ENCODE measurements around the gene TBC1D25.
A peak's percentile ranks its signal among the peaks of the same experiment; 100 is the strongest.

TBC1D25 gene

DNA sequence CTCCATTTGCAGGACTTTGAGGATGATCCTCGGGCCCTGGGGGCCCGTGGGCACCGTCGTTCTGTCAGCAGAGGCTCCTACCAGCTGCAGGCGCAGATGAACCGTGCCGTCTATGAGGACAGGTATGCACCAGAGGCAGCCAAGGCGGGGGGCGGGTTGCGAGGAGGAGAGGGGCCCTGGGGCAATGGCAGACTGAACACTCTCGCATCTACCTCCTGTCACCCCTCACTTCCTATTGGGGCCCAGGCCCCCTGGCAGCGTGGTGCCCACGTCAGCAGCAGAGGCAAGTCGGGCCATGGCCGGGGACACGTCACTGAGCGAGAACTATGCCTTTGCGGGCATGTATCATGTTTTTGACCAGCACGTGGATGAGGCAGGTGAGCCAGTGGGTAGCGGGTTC lies 59.8 kb downstream of the TBC1D25 start:
- TF ChIP-seq, protein P1, sequence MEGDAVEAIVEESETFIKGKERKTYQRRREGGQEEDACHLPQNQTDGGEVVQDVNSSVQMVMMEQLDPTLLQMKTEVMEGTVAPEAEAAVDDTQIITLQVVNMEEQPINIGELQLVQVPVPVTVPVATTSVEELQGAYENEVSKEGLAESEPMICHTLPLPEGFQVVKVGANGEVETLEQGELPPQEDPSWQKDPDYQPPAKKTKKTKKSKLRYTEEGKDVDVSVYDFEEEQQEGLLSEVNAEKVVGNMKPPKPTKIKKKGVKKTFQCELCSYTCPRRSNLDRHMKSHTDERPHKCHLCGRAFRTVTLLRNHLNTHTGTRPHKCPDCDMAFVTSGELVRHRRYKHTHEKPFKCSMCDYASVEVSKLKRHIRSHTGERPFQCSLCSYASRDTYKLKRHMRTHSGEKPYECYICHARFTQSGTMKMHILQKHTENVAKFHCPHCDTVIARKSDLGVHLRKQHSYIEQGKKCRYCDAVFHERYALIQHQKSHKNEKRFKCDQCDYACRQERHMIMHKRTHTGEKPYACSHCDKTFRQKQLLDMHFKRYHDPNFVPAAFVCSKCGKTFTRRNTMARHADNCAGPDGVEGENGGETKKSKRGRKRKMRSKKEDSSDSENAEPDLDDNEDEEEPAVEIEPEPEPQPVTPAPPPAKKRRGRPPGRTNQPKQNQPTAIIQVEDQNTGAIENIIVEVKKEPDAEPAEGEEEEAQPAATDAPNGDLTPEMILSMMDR (conservative IDR thresholded peaks at IDR 0.05; ENCODE audit: low read depth, low read length), result no peak
- DNase-seq (ENCODE audit: low read depth), result no peak
- H3K4me3 ChIP-seq (ENCODE audit: low read depth, low read length), result no peak overlapping the region

- TF ChIP-seq, protein P1 (conservative IDR thresholded peaks at IDR 0.05; ENCODE audit: low read depth, low read length), result no peak
- no peak for DNase-seq (ENCODE audit: low read depth)
- H3K4me3 ChIP-seq (ENCODE audit: low read depth, low read length), result no peak overlapping the region
Measured at GRCh38 chrX:48600226-48600625, 60.7 kb downstream of the TBC1D25 start.

GRCh38 chrX:48601741-48602394 lies 62.4 kb downstream of the TBC1D25 start:
- no peak overlapping the region for H3K4me3 ChIP-seq (ENCODE audit: low read depth, low read length)
- TF ChIP-seq, protein P1 (conservative IDR thresholded peaks at IDR 0.05; ENCODE audit: low read depth, low read length), result no peak
- DNase-seq (ENCODE audit: low read depth), result no peak

DNA sequence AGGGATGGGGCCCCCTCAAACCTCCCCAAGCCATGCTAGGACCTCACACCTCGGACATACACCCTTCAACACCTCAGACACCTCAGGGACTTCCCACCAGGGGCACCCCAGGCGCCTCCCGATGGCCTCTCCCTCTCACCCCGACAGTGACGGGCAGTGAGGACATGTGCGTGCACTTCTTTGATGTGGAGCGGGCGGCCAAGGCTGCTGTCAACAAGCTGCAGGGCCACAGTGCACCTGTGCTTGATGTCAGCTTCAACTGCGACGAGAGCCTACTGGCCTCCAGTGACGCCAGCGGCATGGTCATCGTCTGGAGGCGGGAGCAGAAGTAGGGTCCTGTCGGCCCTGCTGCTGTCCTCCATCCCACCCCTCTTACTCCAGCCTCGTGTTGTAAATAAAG lies 65.2 kb downstream of the TBC1D25 start:
- no peak overlapping the region for H3K4me3 ChIP-seq (ENCODE audit: low read depth, low read length)
- no peak for DNase-seq (ENCODE audit: low read depth)
- TF ChIP-seq, protein P1 (conservative IDR thresholded peaks at IDR 0.05; ENCODE audit: low read depth, low read length), result no peak

- no peak overlapping the region for H3K4me3 ChIP-seq (ENCODE audit: low read depth, low read length)
- TF ChIP-seq, protein P1 (conservative IDR thresholded peaks at IDR 0.05; ENCODE audit: low read depth, low read length), result peak; percentile 29
- DNase-seq (ENCODE audit: low read depth), result no peak
Measured at GRCh38 chrX:48606091-48606490, 66.6 kb downstream of the TBC1D25 start.

DNA sequence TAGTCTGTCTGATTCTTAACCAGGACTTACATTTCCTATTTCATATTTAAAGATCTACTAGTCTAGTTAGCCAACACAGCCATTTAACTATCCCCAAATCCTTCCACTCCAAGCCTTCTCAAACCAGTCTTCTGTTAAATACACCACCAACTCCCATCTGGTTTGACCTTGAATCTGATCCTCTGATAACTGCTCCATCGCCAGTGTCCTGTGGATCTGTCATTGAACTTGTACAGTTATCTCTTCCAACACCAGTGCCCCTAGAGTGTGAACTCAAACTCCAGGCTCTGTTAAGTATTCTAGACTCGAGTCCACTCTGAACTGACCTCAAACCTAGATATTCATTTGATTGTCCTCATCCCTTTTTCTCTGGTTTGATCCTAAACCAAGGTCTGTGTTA lies 72.2 kb downstream of the TBC1D25 start:
- TF ChIP-seq, protein P1 (conservative IDR thresholded peaks at IDR 0.05; ENCODE audit: low read depth, low read length), result no peak
- no peak overlapping the region for H3K4me3 ChIP-seq (ENCODE audit: low read depth, low read length)
- no peak for DNase-seq (ENCODE audit: low read depth)
